Activated CD8-positive, alpha-beta memory T cell treated with anti-CD3 and anti-CD28 coated beads, Interleukin-2, amount 50 U/mL, for 48 hours (primary cell): ENCODE data around the gene ISYNA1.

Experiments
- DNase-seq: peaks from one replicate; pipeline ENCODE4 v3.0.0-alpha.2; 2020

Gene ISYNA1

DNA sequence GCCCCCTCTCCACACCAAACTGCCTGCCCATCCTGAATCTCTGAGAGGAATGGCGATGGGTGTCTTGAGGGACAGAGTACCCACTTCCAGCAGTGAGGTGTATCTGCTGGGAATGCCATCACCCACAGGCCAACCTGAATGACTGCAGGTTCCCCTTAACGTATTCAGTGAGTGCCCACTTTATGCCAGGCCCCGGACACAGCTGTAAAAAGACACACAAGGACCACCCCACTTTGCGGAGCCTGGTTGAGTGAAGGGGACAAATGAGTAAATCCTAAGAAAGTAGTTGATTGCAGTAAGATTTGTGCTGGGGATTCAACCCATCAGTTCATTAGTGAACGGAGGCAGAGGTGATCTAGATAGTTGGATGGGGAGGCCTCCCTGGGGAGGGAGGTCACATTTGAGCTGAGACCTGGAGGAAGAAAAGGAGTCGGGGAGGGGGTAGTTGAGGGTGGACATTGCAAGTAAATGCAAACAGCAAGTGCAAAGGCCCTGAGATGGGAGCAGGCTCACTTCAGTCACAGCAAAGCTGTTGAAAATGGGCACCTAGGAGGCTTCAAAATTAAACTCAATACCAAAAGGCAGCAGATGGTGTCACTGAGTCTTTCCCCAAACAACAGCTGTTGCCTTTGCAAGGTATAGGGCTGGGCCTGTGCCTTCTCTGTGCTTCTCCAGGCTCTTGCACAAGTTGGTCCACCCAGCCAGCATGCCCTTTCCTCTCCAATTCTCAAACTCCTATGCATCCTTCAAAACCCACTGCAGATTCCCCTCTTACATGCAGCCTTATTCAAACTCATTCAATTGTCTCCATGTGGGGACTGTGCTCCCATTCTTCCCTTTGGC lies 47.6 kb downstream of the ISYNA1 start:
- no peak for DNase-seq

DNA sequence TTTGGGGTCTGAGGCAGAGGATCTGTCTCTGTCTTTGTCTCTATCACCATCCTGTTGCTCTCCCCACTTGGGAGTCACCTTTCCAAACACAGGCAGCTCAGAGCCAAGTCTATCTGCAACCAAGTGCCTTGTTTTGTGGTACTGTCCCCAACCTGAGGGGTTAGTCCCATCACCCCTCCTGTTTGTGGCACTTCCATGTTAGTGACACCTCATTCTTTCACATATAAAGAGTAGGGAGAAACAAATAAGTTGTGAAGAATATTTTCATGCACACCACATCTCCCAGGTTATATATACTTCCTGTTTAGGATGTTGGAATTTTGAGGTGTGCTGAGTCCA lies 48.2 kb downstream of the ISYNA1 start:
- no peak for DNase-seq

- DNase-seq = no peak
Measured at GRCh38 chr19:18388960-18389725, 48.8 kb downstream of the ISYNA1 start.

- peak; percentile 98 for DNase-seq
Measured at GRCh38 chr19:18388100-18388959, 49.6 kb downstream of the ISYNA1 start.

- no peak for DNase-seq
Measured at GRCh38 chr19:18386543-18387271, 51.2 kb downstream of the ISYNA1 start.

DNA sequence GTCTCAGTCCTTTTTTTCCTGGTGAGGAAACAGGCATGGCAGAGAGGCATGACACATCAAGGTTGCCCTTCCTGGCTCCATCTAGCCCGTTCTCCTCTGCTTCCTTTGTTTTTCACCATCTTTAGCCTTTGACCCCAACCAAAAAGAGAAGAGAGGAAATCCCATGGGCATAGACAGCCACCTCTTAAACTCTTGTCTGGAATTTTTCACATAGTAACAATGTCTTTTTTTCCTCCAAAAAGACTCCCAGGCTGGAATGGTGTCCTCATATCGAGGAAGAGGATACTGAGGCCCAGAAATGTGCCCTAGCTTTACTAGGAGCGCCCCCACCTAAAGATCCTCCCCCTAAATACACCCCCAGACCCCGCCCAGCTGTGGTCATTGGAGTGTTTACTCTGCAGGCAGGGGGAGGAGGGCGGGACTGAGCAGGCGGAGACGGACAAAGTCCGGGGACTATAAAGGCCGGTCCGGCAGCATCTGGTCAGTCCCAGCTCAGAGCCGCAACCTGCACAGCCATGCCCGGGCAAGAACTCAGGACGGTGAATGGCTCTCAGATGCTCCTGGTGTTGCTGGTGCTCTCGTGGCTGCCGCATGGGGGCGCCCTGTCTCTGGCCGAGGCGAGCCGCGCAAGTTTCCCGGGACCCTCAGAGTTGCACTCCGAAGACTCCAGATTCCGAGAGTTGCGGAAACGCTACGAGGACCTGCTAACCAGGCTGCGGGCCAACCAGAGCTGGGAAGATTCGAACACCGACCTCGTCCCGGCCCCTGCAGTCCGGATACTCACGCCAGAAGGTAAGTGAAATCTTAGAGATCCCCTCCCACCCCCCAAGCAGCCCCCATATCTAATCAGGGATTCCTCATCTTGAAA lies 52.0 kb downstream of the ISYNA1 start, which contains the start of gene GDF15:
TSS of gene GDF15 (plus strand) at position 484 of the 868 bp plus-strand sequence. CDS start at position 516, 32 bp downstream.
- peak; percentile 77 for DNase-seq

DNA sequence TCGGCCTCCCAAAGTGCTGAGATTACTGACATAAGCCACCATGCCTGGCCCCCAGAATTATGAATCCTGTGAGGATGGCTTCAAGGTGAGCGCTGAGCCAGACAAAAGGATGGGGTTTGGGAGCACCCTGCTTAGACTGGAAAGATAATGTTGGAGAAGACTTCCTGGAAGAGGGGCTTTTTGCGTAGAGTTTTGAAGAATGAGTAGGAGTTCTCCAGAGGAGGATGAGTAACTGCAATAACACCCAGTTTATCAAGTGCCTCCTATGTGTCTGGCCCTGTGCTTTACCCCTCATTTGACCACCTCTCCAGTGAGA lies 52.6 kb downstream of the ISYNA1 start:
- no peak for DNase-seq

- DNase-seq = no peak
Measured at GRCh38 chr19:18384775-18385174, 53.2 kb downstream of the ISYNA1 start.
